ENCODE results near the gene UGT3A1. TPM values are rescaled to one million over a fixed set of nuclear protein-coding genes. Genes with fewer than 3 reads are reported as not detected.

UGT3A1 gene
- total and polyA plus RNA-seq, 8 donors: 0.92 TPM; not detected in 7

DNA sequence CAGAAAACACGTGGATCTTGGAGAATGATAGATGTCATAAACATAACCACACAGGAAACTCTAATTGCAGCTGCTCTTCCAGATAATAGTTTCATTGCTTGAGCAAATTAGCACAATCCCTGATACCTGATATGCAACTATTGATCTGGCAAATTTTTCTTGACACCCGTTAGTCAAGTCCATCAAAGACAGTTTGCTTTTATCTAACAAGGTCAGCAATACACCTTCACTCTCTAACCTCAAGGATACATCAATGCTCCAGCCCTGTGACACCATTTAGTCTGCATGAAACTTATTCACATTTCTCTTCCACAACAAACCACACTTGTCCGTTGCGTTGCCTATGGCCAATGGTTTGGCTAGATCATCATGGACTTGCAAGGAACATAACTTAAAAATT lies 16.6 kb downstream of the UGT3A1 start:
- WGBS, 5 donors: 66 to 77% (median 70%) methylated on average over 4 of the region's 4 CpGs
- Histone ChIP-seq H3K4me1 (no peaks in the 10 kb centered on the region), H3K9me3 (peaks cover 0 to 12% (median 0%) of the 10 kb centered on the region in 4 donors), H3K4me3 (no peak overlapping the region), H3K36me3 (no peaks in the 10 kb centered on the region), H3K27me3 (no peaks in the 10 kb centered on the region), H3K27ac (no peak overlapping the region)
- DNase-seq: no peak
- TF ChIP-seq, protein P1, sequence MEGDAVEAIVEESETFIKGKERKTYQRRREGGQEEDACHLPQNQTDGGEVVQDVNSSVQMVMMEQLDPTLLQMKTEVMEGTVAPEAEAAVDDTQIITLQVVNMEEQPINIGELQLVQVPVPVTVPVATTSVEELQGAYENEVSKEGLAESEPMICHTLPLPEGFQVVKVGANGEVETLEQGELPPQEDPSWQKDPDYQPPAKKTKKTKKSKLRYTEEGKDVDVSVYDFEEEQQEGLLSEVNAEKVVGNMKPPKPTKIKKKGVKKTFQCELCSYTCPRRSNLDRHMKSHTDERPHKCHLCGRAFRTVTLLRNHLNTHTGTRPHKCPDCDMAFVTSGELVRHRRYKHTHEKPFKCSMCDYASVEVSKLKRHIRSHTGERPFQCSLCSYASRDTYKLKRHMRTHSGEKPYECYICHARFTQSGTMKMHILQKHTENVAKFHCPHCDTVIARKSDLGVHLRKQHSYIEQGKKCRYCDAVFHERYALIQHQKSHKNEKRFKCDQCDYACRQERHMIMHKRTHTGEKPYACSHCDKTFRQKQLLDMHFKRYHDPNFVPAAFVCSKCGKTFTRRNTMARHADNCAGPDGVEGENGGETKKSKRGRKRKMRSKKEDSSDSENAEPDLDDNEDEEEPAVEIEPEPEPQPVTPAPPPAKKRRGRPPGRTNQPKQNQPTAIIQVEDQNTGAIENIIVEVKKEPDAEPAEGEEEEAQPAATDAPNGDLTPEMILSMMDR (IDR thresholded peaks at IDR 0.05): no peak
- TF ChIP-seq POLR2AphosphoS5 (IDR thresholded peaks at IDR 0.05) (no peak), EP300 (IDR thresholded peaks at IDR 0.05) (no peak), POLR2A (IDR thresholded peaks at IDR 0.05) (no peak)
- intact Hi-C loops (cut with DNase I; ENCODE audit: low total_unique reads): no loop called here

- intact Hi-C loops (cut with DNase I; ENCODE audit: low total_unique reads): no loop called here
- Histone ChIP-seq H3K27me3 (no peaks in the 10 kb centered on the region), H3K27ac (no peak overlapping the region), H3K4me3 (no peak overlapping the region), H3K4me1 (no peaks in the 10 kb centered on the region), H3K9me3 (no peaks in the 10 kb centered on the region), H3K36me3 (no peaks in the 10 kb centered on the region)
- 66 to 74% (median 67%) methylated on average over 5 of the region's 5 CpGs for WGBS, 5 donors
- TF ChIP-seq, protein P1 (IDR thresholded peaks at IDR 0.05): no peak
- TF ChIP-seq POLR2AphosphoS5 (IDR thresholded peaks at IDR 0.05) (no peak), EP300 (IDR thresholded peaks at IDR 0.05) (no peak), POLR2A (IDR thresholded peaks at IDR 0.05) (no peak)
- DNase-seq: no peak
Observed at GRCh38 chr5:35971878-35972210, 19.3 kb downstream of the UGT3A1 start.

DNA sequence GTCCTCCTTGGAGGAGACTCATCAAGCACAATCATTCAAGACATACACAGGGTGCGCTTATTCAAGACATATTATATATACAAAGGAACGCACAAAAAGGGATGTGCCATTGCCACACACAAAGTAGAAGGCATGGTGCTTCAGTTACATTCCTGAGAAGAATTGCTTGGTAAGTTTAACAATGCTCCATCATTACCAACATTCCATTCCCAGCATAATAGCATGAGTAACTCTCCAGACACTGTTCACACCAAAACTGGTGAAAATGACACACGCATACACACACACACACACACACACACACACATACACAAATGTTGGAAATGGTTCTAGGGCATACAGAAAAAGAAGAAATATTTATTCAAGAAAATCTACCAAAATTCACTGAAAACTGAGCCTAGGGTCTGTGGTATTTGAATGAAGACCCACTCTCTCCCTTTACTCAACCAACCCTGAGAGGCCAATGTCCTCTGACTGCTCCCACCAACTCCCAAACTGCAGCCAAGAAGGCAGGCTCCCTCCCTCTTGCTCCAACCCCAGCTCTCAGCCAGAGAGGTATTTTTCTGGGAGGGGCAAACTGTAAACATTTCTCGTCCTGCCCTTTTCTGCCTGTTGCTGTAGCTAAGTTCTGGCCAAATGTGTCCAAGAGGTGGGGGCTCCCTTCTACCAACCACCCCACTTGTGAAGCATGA lies 19.9 kb downstream of the UGT3A1 start:
- intact Hi-C loops (cut with DNase I; ENCODE audit: low total_unique reads): no loop called here
- no peak for DNase-seq
- H3K27me3 ChIP-seq: no peaks in the 10 kb centered on the region
- no peak overlapping the region for H3K4me3 ChIP-seq
- H3K9me3 ChIP-seq: no peaks in the 10 kb centered on the region
- no peak for TF ChIP-seq EP300 (IDR thresholded peaks at IDR 0.05)
- no peak for TF ChIP-seq POLR2A (IDR thresholded peaks at IDR 0.05)
- TF ChIP-seq, protein P1 (IDR thresholded peaks at IDR 0.05): no peak
- TF ChIP-seq POLR2AphosphoS5 (IDR thresholded peaks at IDR 0.05): no peak
- no peak overlapping the region for H3K27ac ChIP-seq
- H3K36me3 ChIP-seq: no peaks in the 10 kb centered on the region
- H3K4me1 ChIP-seq: no peaks in the 10 kb centered on the region
- WGBS, 5 donors: 66 to 73% (median 73%) methylated on average over 4 of the region's 4 CpGs

GRCh38 chr5:35963381-35963843 lies 27.8 kb downstream of the UGT3A1 start:
- WGBS, 5 donors: 39 to 47% (median 45%) methylated on average over 8 of the region's 8 CpGs
- no peak for DNase-seq
- no peak for TF ChIP-seq POLR2A (IDR thresholded peaks at IDR 0.05)
- no peak overlapping the region for H3K27ac ChIP-seq
- H3K9me3 ChIP-seq: peaks cover 0 to 18% (median 10%) of the 10 kb centered on the region in 4 donors
- intact Hi-C loops (cut with DNase I; ENCODE audit: low total_unique reads): no loop called here
- no peak overlapping the region for H3K4me3 ChIP-seq
- no peaks in the 10 kb centered on the region for H3K27me3 ChIP-seq
- no peaks in the 10 kb centered on the region for H3K4me1 ChIP-seq
- no peaks in the 10 kb centered on the region for H3K36me3 ChIP-seq

DNA sequence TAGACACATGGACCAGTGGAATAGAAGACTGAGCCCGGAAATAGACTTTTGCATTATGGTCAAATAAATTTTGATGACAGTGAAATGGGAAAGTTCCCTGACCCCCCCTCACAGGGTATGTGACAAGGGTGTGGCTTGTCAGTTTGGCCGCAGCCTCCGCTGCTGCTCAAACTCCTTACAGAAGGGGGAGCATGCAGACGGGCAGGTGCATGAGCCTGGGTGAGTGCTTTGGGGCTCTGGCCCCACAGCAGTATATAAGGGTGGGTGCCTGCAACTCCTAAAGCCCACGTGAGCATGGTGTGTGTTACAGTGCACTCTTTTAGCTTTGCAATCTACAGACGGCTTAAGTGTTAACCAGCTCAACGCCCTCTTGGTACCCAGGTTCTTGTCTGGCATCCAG lies 30.9 kb downstream of the UGT3A1 start:
- TF ChIP-seq, protein P1 (IDR thresholded peaks at IDR 0.05): no peak
- TF ChIP-seq POLR2A (IDR thresholded peaks at IDR 0.05): no peak
- no peak for TF ChIP-seq EP300 (IDR thresholded peaks at IDR 0.05)
- TF ChIP-seq POLR2AphosphoS5 (IDR thresholded peaks at IDR 0.05): no peak
- 56 to 81% (median 67%) methylated on average over 6 to 7 of the region's 7 CpGs for WGBS, 5 donors

More for the DNA sequence above, 30.9 kb downstream of the UGT3A1 start:
- no peak overlapping the region for H3K4me3 ChIP-seq
- no peak overlapping the region for H3K27ac ChIP-seq
- intact Hi-C loops (cut with DNase I; ENCODE audit: low total_unique reads): no loop called here
- no peaks in the 10 kb centered on the region for H3K36me3 ChIP-seq
- H3K4me1 ChIP-seq: no peaks in the 10 kb centered on the region
- no peaks in the 10 kb centered on the region for H3K27me3 ChIP-seq
- peaks cover 0 to 21% (median 13%) of the 10 kb centered on the region in 4 donors for H3K9me3 ChIP-seq
- no peak for DNase-seq
